Smooth muscle cell (in vitro differentiated cells): ENCODE results near the gene COL5A1. TPM values are rescaled to one million over a fixed set of nuclear protein-coding genes. Genes with fewer than 3 reads are reported as not detected.

Source experiments
- DNase-seq: peaks from one replicate; lab custom pipeline; 2025; ENCODE audit not compliant: unreplicated experiment; lab: John Stamatoyannopoulos, UW
- H2AFZ ChIP-seq: fragments of 200-600 bp; sonication (generic); 2 replicates; pipeline ENCODE4 v1.6.0; 2016; ENCODE audit warnings: antibody characterized with exemption, low read depth, mild to moderate bottlenecking
- H3F3A ChIP-seq: fragments of 200-600 bp; sonication (generic); 2 replicates; pipeline ENCODE4 v1.6.0; 2017; ENCODE audit warnings: antibody characterized with exemption, low read depth
- H3K27ac ChIP-seq: fragments of 200-600 bp; sonication (generic); 2 replicates; pipeline ENCODE4 v1.5.1; 2016; ENCODE audit warnings: low read depth, mild to moderate bottlenecking
- H3K27me3 ChIP-seq: fragments of 200-600 bp; sonication (generic); 2 replicates; pipeline ENCODE4 v1.6.1; 2016; ENCODE audit warnings: low read depth, mild to moderate bottlenecking
- H3K36me3 ChIP-seq: fragments of 200-600 bp; sonication (generic); 2 replicates; pipeline ENCODE4 v1.5.1; 2016; ENCODE audit warnings: low read depth
- H3K4me1 ChIP-seq: fragments of 200-600 bp; sonication (generic); 2 replicates; pipeline ENCODE4 v1.5.1; 2016; ENCODE audit warnings: low read depth
- H3K4me2 ChIP-seq: fragments of 200-600 bp; sonication (generic); 2 replicates; pipeline ENCODE4 v1.6.0; 2016; ENCODE audit warnings: mild to moderate bottlenecking
- H3K4me3 ChIP-seq: fragments of 200-600 bp; sonication (generic); 2 replicates; pipeline ENCODE4 v1.5.1; 2016; ENCODE audit warnings: mild to moderate bottlenecking
- H3K79me2 ChIP-seq: fragments of 200-600 bp; sonication (generic); 2 replicates; pipeline ENCODE4 v1.6.0; 2016; ENCODE audit warnings: low read depth, mild to moderate bottlenecking
- H3K9ac ChIP-seq: fragments of 200-600 bp; sonication (generic); 2 replicates; pipeline ENCODE4 v1.6.0; 2016; ENCODE audit warnings: low read depth
- H3K9me3 ChIP-seq: fragments of 200-600 bp; sonication (generic); replicated peaks from 2 replicates; pipeline ENCODE4 v1.5.1; 2016; ENCODE audit warnings: low read depth
- H4K20me1 ChIP-seq: fragments of 200-600 bp; sonication (generic); 2 replicates; pipeline ENCODE4 v1.6.0; 2016; ENCODE audit warnings: low read depth
- CTCF ChIP-seq: fragments of 200-600 bp; sonication (generic); IDR thresholded peaks from 2 replicates; pipeline ENCODE4 v1.5.1; 2017; ENCODE audit warnings: borderline replicate concordance, mild to moderate bottlenecking, antibody characterized with exemption; ENCODE audit not compliant: insufficient read depth, poor library complexity, severe bottlenecking
- whole genome bisulfite sequencing: methylation state at CpG from one replicate; pipeline ENCODE4 v1.1.7; 2016; ENCODE audit warnings: low lambda C conversion rate; 5-methylcytosine and 5-hydroxymethylcytosine counted together
- polyA plus RNA-seq: library from polyadenylated mRNA; unstranded; fragments of >200 nt; fragmentation: Nextera tagmentation; extraction: Ambion mirVana; gene quantifications from 2 replicates; pipeline ENCODE4 v1.2.1, GENCODE V29; 2016
- total RNA-seq: library from RNA; depleted of rRNA; stranded (reverse); fragments of >200 nt; gene quantifications from 2 replicates; pipeline ENCODE4 v1.2.3, GENCODE V29; 2014

The COL5A1 gene
- total and polyA plus RNA-seq, 2 experiments from 2014 or later = 1,084 to 1,443 TPM

- H3K9ac ChIP-seq = no peak overlapping the region
- H3K27ac ChIP-seq = no peak overlapping the region
- peaks cover 33% of the 10 kb centered on the region for H3K36me3 ChIP-seq
- H3K4me1 ChIP-seq = no peaks in the 10 kb centered on the region
- no peak overlapping the region for H3K4me2 ChIP-seq
- H3K4me3 ChIP-seq = no peak overlapping the region
- 96% methylated on average over 1 of the region's 1 CpG for WGBS
- no peak for DNase-seq
- no peak overlapping the region for H2AFZ ChIP-seq
- H4K20me1 ChIP-seq = peaks cover 84% of the 10 kb centered on the region
- H3F3A ChIP-seq = peaks cover 76% of the 10 kb centered on the region
- no peaks in the 10 kb centered on the region for H3K27me3 ChIP-seq
- TF ChIP-seq CTCF = no peak
- no peaks in the 10 kb centered on the region for H3K79me2 ChIP-seq
- H3K9me3 ChIP-seq = no peaks in the 10 kb centered on the region
Observed at GRCh38 chr9:134846699-134847098, 205.1 kb downstream of the COL5A1 start.

GRCh38 chr9:134847138-134847537 is 205.5 kb downstream of the COL5A1 start:
- Histone ChIP-seq H3K9me3 (no peaks in the 10 kb centered on the region), H3F3A (peaks cover 76% of the 10 kb centered on the region), H3K79me2 (no peaks in the 10 kb centered on the region), H3K36me3 (peaks cover 28% of the 10 kb centered on the region), H2AFZ (no peak overlapping the region), H3K4me1 (no peaks in the 10 kb centered on the region), H3K27ac (no peak overlapping the region), H3K9ac (no peak overlapping the region), H3K4me2 (no peak overlapping the region), H3K4me3 (no peak overlapping the region), H3K27me3 (no peaks in the 10 kb centered on the region), H4K20me1 (peaks cover 84% of the 10 kb centered on the region)
- DNase-seq = no peak
- 93% methylated on average over 3 of the region's 3 CpGs for WGBS
- TF ChIP-seq CTCF = no peak

GRCh38 chr9:134847752-134848432 is 206.3 kb downstream of the COL5A1 start:
- no peaks in the 10 kb centered on the region for H3K9me3 ChIP-seq
- H3K4me3 ChIP-seq = no peak overlapping the region
- H3F3A ChIP-seq = peaks cover 72% of the 10 kb centered on the region
- H3K4me1 ChIP-seq = no peaks in the 10 kb centered on the region
- no peak overlapping the region for H3K9ac ChIP-seq
- WGBS = 87% methylated on average over 13 of the region's 16 CpGs
- peaks cover 84% of the 10 kb centered on the region for H4K20me1 ChIP-seq
- H2AFZ ChIP-seq = no peak overlapping the region
- H3K27ac ChIP-seq = no peak overlapping the region
- H3K27me3 ChIP-seq = no peaks in the 10 kb centered on the region
- no peak for DNase-seq
- no peak overlapping the region for H3K4me2 ChIP-seq
- peaks cover 21% of the 10 kb centered on the region for H3K36me3 ChIP-seq
- no peak for TF ChIP-seq CTCF
- H3K79me2 ChIP-seq = no peaks in the 10 kb centered on the region

GRCh38 chr9:134848504-134848903 is 206.9 kb downstream of the COL5A1 start:
- Histone ChIP-seq H4K20me1 (peaks cover 84% of the 10 kb centered on the region), H3K4me1 (no peaks in the 10 kb centered on the region), H3K9ac (no peak overlapping the region), H3F3A (peaks cover 70% of the 10 kb centered on the region), H3K27me3 (no peaks in the 10 kb centered on the region), H3K4me2 (no peak overlapping the region), H3K9me3 (no peaks in the 10 kb centered on the region), H3K4me3 (no peak overlapping the region), H3K79me2 (no peaks in the 10 kb centered on the region), H2AFZ (no peak overlapping the region), H3K27ac (no peak overlapping the region), H3K36me3 (peaks cover 15% of the 10 kb centered on the region)
- 74% methylated on average over 6 of the region's 10 CpGs for WGBS
- no peak for DNase-seq
- TF ChIP-seq CTCF = no peak
